H4 (cell line): Measurements from ENCODE around the gene TICAM1. TPM values are rescaled to one million over a fixed set of nuclear protein-coding genes. Genes with fewer than 3 reads are reported as not detected.
A peak's percentile ranks its signal among the peaks of the same experiment; 100 is the strongest.
"Not testable (repeated sequence)": the region's sequence is repeated elsewhere in the genome, so short reads cannot be mapped to it uniquely, and the experiment has no call there.

Experiments
- DNase-seq: peaks from one replicate; pipeline ENCODE4 v3.0.0-alpha.2; 2015; ENCODE audit warnings: low spot score
- total RNA-seq: library from RNA; depleted of rRNA; stranded (reverse); fragments of >200 nt; shearing (Covaris generic); gene quantifications from 2 replicates; pipeline ENCODE4 v1.2.3, GENCODE V29; 2014

The TICAM1 gene
- total RNA-seq, 1 experiment from 2014 or later, result 0.64 TPM

DNA sequence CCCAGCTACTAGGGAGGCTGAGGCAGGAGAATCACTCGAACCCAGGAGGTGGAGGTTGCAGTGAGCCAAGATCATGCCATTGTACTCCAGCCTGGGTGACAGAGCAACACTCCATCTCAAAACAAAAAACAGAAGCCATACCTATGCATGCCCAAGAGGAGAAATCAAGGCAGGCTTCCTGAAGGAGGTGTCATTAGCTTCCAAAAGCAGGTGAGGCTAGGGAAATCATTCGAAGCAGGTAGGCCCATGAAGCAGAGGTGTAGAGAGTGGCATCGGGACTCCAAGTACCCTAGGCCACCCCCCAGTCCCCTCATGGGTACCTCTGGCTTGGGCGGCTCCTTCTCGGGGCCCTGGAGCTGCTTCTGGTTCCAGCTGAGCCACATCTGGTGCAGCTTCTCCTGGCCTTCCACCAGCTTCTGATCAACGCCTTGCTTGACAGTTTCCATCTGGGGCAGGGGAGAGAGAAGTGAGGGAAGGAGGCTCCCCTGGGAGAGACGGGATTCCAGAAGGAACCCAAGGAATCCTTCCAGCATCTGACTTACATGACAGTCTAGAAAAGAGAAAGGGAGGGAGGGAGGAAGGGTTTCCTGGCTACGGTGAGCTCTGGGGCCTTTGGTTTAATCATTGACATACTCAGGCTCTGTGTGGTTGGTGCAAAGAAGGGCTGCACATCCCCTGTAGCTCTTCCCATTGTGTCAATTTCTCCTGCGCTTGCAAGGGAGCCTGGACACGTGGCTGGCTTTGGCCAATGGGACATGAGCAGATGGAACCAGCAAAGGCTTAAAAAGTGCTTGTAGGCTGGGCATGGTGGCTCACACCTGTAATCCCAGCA is 13.1 kb upstream of the TICAM1 start:
- no peak for DNase-seq

- DNase-seq, result no peak
Observed at GRCh38 chr19:4843647-4843965, 12.1 kb upstream of the TICAM1 start.

- DNase-seq, result no peak
Observed at GRCh38 chr19:4839192-4839591, 7.7 kb upstream of the TICAM1 start.

DNA sequence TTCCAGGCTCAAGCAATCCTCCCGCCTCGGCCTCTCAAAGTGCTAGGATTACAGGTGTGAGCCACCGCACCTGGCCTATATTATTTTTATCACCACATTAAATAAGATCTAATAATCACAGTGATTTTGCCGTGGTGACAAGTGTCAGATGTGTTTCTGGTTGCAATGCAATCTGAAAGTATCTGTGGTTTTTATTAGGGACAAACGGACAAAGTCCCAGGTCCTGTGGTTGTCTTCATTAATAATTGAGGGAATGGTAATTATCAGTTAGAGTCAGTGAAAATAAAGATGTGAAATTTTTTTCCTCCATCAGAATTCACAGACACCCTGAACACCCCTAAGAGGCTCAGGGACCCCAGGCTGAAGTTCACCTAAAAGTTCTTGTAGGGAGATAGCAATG is 1.3 kb upstream of the TICAM1 start:
- DNase-seq, result no peak

GRCh38 chr19:4831979-4832340 is 448 bp upstream of the TICAM1 start:
- DNase-seq, result not testable (repeated sequence)

GRCh38 chr19:4830768-4831265 is 695 bp downstream of the TICAM1 start:
- no peak for DNase-seq

DNA sequence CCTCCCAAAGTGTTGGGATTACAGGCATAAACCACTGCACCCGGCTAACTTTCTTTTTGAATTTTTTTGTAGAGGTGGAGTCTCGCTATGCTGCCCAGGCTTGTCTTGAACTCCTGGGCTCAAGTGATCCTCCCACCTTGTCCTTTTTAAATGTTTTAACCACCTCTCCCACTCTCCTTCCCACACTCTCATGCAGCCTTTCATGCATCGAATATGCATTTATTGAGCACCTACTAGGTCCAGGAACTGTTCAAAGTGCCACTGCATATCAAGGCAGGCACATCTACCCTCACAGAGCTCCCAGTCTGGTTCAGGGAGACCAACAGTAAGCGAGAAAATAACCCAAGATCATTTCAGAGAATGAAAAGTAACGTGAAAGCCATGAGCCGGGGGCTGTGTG is 1.2 kb downstream of the TICAM1 start:
- DNase-seq, result no peak

- DNase-seq, result no peak
Observed at GRCh38 chr19:4829001-4829712, 2.4 kb downstream of the TICAM1 start.

DNA sequence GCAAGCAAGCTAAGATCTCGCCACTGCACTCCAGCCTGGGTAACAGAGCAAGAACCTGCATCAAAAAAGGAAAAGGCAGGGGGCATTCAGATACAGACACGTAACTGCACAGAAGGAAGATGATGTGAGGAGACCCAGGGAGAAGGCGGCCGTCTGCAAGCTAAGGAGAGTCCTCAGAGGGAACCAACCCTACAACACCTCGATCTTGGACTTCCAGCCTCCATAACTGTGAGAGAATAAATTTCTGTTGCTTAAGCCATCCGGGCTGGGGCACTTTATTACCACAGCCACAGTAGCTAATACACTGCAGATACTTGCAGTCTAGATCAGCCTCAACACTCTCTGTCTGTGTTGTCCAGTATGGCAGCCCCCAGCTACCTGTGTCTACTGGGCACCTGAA is 7.9 kb downstream of the TICAM1 start:
- no peak for DNase-seq

GRCh38 chr19:4822354-4822753 is 9.2 kb downstream of the TICAM1 start:
- not testable (repeated sequence) for DNase-seq

DNA sequence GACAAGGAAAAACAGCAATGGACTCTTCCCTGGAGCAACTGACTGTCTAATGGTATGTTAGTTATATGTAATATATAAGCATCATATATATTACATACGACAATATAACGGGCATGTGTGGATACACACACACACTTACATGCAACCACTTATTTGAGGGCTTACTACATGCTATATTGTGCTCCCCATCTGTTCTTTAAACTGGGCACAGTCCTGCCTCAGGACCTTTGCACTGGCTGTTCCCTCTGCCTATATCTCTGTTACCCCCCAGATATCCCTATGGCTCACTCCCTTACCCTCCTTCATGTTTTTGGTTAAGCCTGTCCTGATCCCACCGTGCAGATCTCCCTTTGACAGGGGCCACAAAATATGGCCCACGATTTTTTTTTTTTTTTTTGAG is 10.2 kb downstream of the TICAM1 start:
- no peak for DNase-seq

DNA sequence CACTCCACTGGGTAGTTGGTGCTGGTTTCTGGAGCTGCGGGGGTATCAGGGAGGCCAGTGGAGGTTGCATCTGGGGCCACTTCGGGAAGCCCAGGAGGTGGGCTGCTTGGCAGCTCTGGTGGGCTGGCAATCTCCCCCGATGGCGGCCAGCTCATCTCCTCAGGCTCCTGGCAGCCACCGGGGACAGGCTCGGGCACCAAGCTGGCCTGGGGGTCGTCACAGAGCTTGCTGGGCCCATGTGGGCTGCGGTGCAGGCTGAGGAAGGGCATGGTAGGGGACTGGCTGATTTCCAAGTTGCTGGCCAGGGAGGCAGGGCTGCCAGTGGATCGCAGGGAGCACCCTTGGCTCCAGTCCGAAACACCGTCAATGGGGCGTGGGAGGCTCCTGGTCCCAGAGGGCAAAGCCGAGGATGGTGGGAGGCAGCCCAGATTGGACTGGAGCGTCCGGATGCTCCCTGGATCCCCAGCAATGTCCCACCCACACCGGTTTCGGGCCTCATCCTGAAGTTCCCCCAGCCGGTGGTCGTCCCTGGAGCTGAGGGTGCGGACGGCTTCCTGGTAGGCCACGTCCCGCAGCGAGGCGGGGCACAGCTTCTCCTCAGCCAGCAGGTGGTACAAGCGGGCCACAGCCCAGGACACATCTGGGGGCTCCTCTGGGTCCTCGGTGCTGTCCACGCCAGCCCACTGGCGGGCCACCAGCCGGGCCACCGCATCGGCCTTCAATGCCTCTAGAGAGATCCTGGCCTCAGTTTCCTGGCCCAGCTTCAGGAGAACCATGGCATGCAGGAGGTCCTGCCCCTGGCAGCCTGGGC is 13.8 kb downstream of the TICAM1 start:
- DNase-seq, result no peak

GRCh38 chr19:4816950-4817278 is 14.6 kb downstream of the TICAM1 start:
- no peak for DNase-seq

- DNase-seq, result no peak
Observed at GRCh38 chr19:4816202-4816949, 15.1 kb downstream of the TICAM1 start.

DNA sequence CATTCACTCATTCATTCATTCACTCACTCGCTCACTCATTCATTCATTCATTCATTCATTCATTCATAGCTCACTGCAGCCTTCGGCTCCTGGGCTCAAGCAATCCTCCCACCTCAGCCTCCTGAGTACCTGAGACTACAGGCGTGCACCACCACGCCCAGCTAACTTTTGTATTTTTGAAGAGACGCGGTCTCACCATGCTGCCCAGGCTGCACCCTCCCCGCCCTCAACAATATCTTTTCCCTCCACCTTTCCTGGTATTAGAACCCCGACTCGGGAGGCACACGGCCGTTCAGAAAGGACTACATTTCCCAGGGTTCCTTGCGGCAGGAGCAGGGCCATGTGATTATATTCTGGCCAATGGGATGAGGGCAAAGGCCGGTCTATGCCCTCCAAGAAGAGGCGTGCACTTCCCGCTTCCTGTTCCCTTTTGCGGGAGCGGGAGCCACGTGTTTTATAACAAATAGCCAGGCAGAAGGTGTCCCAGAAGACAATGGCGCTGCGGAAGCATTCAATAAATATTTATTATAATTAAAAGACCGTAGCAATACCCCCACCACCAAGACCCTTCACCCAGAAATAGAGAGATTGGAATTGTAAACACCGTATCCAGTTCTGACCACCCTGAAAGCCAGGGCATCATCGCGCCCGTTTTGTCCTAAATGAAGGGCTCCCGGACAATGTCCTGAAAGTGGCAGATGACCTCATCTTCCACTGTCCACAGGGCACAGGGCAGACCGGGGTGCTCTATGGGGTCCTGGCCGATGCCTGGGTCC is 15.9 kb downstream of the TICAM1 start:
- peak; percentile 80 for DNase-seq

DNA sequence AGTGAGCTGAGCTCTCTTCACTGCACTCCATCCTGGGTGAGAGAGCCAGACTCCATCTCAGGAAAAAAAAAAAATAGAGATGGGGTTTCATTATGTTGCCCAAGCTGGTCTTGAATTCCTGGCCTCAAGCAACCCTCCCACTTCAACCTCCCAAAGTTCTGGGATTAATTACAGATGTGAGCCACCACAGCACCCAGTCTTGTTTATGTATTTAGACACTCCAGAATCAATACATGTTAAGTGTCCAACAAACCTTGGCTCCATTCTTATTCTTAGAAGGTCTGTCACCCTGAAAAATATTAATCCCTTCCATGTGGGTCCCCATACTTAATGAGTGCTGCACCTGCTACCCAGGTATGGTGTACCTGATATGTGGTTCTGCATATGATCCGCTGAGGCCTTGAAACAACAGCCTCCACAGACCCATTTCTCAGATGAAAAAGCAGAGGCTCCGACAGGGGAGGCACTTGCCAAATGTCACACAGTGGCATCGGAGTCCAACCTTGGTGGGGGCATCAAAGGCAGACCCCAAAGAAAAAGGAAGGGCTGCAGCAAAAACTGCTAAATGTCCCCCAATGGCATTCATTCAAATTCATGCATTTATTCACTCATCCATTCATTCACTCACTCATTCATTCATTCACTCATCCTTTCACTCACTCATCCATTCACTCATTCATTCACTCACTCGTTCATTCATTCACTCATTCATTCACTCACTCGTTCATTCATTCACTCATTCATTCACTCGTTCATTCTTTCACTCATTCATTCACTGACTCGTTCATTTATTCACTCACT is 16.7 kb downstream of the TICAM1 start:
- DNase-seq, result no peak

DNA sequence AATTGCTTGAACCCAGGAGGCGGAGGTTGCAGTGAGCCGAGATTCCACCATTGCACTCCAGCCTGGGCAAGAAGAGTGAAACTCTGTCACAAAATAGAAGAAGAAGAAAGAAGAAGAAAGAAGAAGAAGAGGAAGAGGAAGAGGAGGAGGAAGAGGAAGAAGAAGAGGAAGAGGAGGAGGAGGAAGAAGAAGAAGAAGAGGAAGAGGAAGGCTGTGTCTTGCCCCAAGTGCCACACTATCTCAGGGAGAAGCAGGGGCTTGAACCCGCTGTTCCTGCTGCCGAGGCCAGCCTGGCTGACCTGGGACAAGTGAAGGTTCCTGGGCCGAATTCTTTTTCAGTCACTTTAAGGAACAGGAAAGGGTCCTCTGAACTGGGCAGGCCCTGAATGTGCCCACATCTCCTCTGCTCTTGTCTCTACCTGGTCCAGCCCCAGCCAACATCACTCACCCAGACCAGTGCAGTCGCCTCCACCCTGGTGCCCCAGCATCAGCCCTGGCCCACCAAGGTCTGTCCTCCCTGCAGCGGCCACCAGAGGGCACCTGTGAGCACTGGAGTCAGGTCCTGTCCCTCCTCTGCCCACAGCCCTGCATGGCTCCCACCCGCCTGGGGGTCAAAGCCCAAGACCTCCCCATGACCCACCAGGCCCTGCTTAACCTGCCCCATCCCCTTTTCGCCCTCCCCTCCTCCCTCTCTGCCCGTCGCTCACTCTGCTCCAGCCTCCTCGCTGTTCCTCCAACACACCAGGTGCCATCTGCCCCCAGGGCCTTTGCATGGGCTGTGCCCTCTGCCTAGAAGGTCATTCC is 20.0 kb downstream of the TICAM1 start:
- peak; percentile 67 for DNase-seq

- DNase-seq, result no peak
Observed at GRCh38 chr19:4807188-4807587, 24.3 kb downstream of the TICAM1 start.

DNA sequence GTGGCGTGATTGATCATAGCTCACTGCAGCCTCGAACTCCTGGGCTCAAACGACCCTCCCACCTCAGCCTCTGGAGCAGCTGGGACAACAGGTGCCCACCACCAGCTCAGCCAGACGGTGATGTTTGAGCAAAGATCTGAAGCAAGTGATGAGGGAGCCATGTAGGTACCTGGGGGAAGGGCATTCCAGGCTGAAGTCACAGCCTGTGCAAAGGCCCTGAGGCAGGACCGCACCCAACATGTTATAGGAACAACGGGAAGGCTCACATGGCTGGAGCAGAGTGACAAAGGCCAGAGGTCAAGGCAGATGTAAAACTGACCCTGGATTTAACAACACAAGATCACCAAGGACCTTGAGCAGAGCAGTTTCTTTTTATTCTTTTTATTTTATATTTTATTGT is 25.1 kb downstream of the TICAM1 start:
- DNase-seq, result no peak
